Neuronal stem cell (in vitro differentiated cells): Measurements from ENCODE around the gene RYR1.
"Not testable (repeated sequence)": the region's sequence is repeated elsewhere in the genome, so short reads cannot be mapped to it uniquely, and the experiment has no call there.

ENCODE experiments used
- DNase-seq: peaks from one replicate; pipeline ENCODE4 v3.0.0-alpha.2; 2013; ENCODE audit warnings: low spot score
- H2AFZ ChIP-seq: one replicate; pipeline ENCODE4 v1.6.1; 2013; ENCODE audit warnings: mild to moderate bottlenecking, low read length, inconsistent platforms
- H2AK5ac ChIP-seq: 2 replicates; pipeline ENCODE4 v1.6.1; 2013; ENCODE audit warnings: low read depth, mild to moderate bottlenecking, inconsistent platforms, low read length, moderate library complexity, mixed read lengths
- H2BK120ac ChIP-seq: 2 replicates; pipeline ENCODE4 v1.6.1; 2013; ENCODE audit warnings: low read depth, mild to moderate bottlenecking, inconsistent platforms, low read length, moderate library complexity, mixed read lengths
- H2BK12ac ChIP-seq: one replicate; pipeline ENCODE4 v1.6.1; 2013; ENCODE audit warnings: low read length, inconsistent platforms
- H2BK15ac ChIP-seq: 2 replicates; pipeline ENCODE4 v1.6.1; 2013; ENCODE audit warnings: mild to moderate bottlenecking, low read length, inconsistent platforms, mixed read lengths
- H2BK5ac ChIP-seq: one replicate; pipeline ENCODE4 v1.6.1; 2013; ENCODE audit warnings: inconsistent platforms, mild to moderate bottlenecking, low read length, moderate library complexity
- H3K14ac ChIP-seq: one replicate; pipeline ENCODE4 v1.6.1; 2013; ENCODE audit warnings: low read length, inconsistent platforms
- H3K18ac ChIP-seq: 2 replicates; pipeline ENCODE4 v1.6.1; 2013; ENCODE audit warnings: low read length, inconsistent platforms
- H3K23ac ChIP-seq: 2 replicates; pipeline ENCODE4 v1.6.1; 2013; ENCODE audit warnings: low read depth, mild to moderate bottlenecking, mixed read lengths, low read length, inconsistent platforms; ENCODE audit not compliant: poor library complexity
- H3K27ac ChIP-seq: replicated peaks from 3 replicates; pipeline ENCODE4 v1.5.1; 2013; ENCODE audit warnings: low read length, inconsistent platforms
- H3K27me3 ChIP-seq, 3 experiments: 2 replicates each; pipeline ENCODE4 v1.6.1; 2013; ENCODE audit warnings: low read length in 3 of 3, mild to moderate bottlenecking in 2 of 3, inconsistent platforms in 1 of 3, low read depth in 1 of 3, mixed read lengths in 1 of 3, moderate library complexity in 1 of 3; ENCODE audit not compliant: control insufficient read depth in 3 of 3, insufficient read depth in 3 of 3
- H3K36me3 ChIP-seq, 2 donors: replicated peaks in 1 of 2; 2 replicates each; pipeline ENCODE4 v1.6.1; 2013; ENCODE audit warnings: low read length in 2 of 2; ENCODE audit not compliant: control insufficient read depth in 2 of 2, insufficient read depth in 2 of 2
- H3K4ac ChIP-seq: 2 replicates; pipeline ENCODE4 v1.6.1; 2013; ENCODE audit warnings: inconsistent platforms, mild to moderate bottlenecking, low read length, moderate library complexity
- H3K4me1 ChIP-seq, 2 donors: 1 replicate in 1 of 2; 2 replicates in 1 of 2; pipeline ENCODE4 v1.6.1; 2013; ENCODE audit warnings: low read length in 2 of 2, low read depth in 1 of 2; ENCODE audit not compliant: control insufficient read depth in 2 of 2, insufficient read depth in 1 of 2
- H3K4me2 ChIP-seq: one replicate; pipeline ENCODE4 v1.6.1; 2013; ENCODE audit warnings: mild to moderate bottlenecking, low read length, inconsistent platforms; ENCODE audit not compliant: insufficient read depth, poor library complexity, severe bottlenecking
- H3K4me3 ChIP-seq, 2 donors: 2 replicates each; pipeline ENCODE4 v1.5.1; 2013; ENCODE audit warnings: low read length in 2 of 2, mild to moderate bottlenecking in 2 of 2, inconsistent platforms in 1 of 2, moderate library complexity in 1 of 2
- H3K79me1 ChIP-seq: one replicate; pipeline ENCODE4 v1.6.1; 2013; ENCODE audit warnings: low read depth, mild to moderate bottlenecking, inconsistent platforms, low read length, moderate library complexity
- H3K9ac ChIP-seq: one replicate; pipeline ENCODE4 v1.6.1; 2013; ENCODE audit warnings: mild to moderate bottlenecking, low read depth, low read length, inconsistent platforms; ENCODE audit not compliant: poor library complexity
- H3K9me3 ChIP-seq, 2 donors: replicated peaks in 1 of 2; 2 replicates each; pipeline versions ENCODE3 to v1.6.1; 2013; ENCODE audit warnings: low read length in 2 of 2, mild to moderate bottlenecking in 2 of 2, inconsistent platforms in 1 of 2, low read depth in 1 of 2, mixed read lengths in 1 of 2, moderate library complexity in 1 of 2; ENCODE audit not compliant: control insufficient read depth in 2 of 2, insufficient read depth in 1 of 2
- H4K8ac ChIP-seq: one replicate; pipeline ENCODE4 v1.6.1; 2013; ENCODE audit warnings: low read depth, mild to moderate bottlenecking, inconsistent platforms, low read length, moderate library complexity
- H4K91ac ChIP-seq: one replicate; pipeline ENCODE4 v1.6.1; 2013; ENCODE audit warnings: low read length, low read depth, mild to moderate bottlenecking, inconsistent platforms; ENCODE audit not compliant: poor library complexity
- WGBS, 2 donors: extraction: QIAGEN DNeasy Blood & Tissue Kit; methylation state at CpG; one replicate each; pipeline ENCODE4 v1.1.7; 2013; ENCODE audit warnings: missing lambda C conversion rate in 2 of 2, mixed read lengths in 1 of 2; ENCODE audit not compliant: insufficient read length in 2 of 2, insufficient replicate concordance in 1 of 2; ENCODE audit errors: extremely low coverage in 2 of 2; 5-methylcytosine and 5-hydroxymethylcytosine counted together

RYR1 gene

DNA sequence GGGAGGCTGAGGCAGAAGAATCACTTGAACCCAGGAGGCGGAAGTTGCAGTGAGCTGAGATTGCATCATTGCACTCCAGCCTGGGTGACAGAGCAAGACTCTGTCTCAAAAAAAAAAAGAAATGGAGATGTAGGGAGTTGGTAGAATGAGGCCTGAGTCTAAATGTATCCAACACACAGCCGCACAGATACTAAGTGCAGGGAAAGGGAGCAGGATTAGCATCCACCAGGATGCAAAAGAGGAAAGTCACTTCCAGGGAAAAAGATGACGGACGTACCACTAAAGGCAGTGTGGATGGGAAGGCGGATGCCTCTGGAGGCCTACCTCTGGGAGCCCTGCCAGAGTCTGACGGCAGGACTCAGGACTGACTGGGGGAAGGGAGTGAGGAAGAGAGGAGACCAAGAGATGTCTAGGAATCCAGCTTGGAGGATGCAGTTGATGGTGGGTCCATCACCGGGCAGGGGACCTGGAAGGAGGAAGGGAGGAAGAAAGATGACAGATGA, 23.8 kb upstream of the RYR1 start:
- peaks cover 0 to 9% of the 10 kb centered on the region in 2 donors for H3K36me3 ChIP-seq
- no peak overlapping the region for H2BK12ac ChIP-seq
- no CpG with 5 or more reads among the region's 7 CpGs for WGBS, 2 donors
- H3K27me3 ChIP-seq: no peaks in the 10 kb centered on the region
- no peak overlapping the region for H3K9ac ChIP-seq
- H2BK5ac ChIP-seq: no peak overlapping the region
- no peak overlapping the region for H3K18ac ChIP-seq
- no peak overlapping the region for H3K4me3 ChIP-seq
- no peak overlapping the region for H2BK15ac ChIP-seq
- no peak overlapping the region for H4K8ac ChIP-seq
- H3K9me3 ChIP-seq: no peaks in the 10 kb centered on the region
- no peak overlapping the region for H4K91ac ChIP-seq
- H3K4me2 ChIP-seq: no peak overlapping the region
- DNase-seq: no peak
- H3K14ac ChIP-seq: no peak overlapping the region
- H3K79me1 ChIP-seq: no peaks in the 10 kb centered on the region
- H3K23ac ChIP-seq: no peak overlapping the region
- no peak overlapping the region for H3K4ac ChIP-seq
- no peak overlapping the region for H2AK5ac ChIP-seq
- no peak overlapping the region for H3K27ac ChIP-seq
- H3K4me1 ChIP-seq: no peaks in the 10 kb centered on the region
- H2BK120ac ChIP-seq: no peak overlapping the region
- H2AFZ ChIP-seq: no peak overlapping the region

DNA sequence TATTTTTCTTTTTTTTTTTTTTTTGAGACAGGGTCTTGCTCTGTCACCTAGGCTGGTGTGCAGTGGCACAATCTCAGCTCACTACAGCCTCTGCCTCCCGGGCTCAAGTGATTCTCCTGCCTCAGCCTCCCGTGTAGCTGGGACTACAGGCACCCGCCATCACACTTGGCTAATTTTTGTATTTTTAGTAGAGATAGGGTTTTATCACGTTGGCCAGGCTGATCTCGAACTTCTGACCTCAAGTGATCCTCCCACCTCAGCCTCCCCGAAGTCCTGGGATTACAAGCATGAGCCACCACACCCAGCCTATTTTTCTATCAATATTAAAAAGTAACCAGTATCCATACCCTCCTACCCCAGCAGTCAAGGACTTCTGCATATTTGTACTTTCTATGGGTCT, 23.1 kb upstream of the RYR1 start:
- H3K4me2 ChIP-seq, H2BK12ac ChIP-seq, H3K9ac ChIP-seq, H2AFZ ChIP-seq, H4K8ac ChIP-seq, H4K91ac ChIP-seq, H3K4me1 ChIP-seq, H3K4ac ChIP-seq, DNase-seq, H2BK5ac ChIP-seq, H3K14ac ChIP-seq, H2BK15ac ChIP-seq, H3K4me3 ChIP-seq, H3K79me1 ChIP-seq, H3K27ac ChIP-seq, H2BK120ac ChIP-seq, H2AK5ac ChIP-seq, H3K18ac ChIP-seq, H3K27me3 ChIP-seq, H3K36me3 ChIP-seq, H3K23ac ChIP-seq, H3K9me3 ChIP-seq: not testable (repeated sequence)
- WGBS, 2 donors: no CpG with 5 or more reads among the region's 6 CpGs

DNA sequence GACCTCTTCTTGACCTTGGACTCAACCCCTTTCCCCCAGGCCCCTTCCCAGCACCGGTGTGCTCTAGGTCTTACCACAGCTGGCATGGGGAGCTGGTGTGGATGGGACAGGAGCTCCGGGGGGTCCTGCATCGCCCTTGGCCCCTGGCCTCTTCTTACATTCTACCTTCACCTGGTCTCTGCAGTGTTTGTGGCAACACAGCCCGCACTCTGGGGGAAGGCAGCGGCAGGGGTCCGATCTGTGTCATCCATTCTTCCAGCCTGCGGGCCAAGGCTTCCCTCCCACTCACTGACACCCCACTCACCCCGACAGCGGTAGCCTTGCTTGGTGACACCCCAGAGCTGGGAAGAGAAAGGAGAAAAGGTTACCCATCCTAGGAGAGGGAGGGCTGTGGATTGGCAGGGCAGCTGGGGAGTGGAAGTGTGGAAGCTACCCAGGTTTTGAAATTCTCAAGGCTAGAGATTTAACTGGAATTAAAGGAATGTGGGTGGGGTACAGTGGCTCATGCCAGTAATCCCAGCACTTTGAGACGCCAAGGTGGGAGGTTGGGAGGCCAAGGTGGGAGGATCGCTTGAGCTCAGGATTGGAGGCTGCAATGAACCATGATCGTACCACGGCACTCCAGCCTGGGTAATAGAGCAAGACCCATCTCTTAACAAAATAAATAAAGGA, 22.3 kb upstream of the RYR1 start:
- no peak overlapping the region for H4K8ac ChIP-seq
- no peak overlapping the region for H3K14ac ChIP-seq
- no peak overlapping the region for H3K4me3 ChIP-seq
- peaks cover 0 to 6% of the 10 kb centered on the region in 2 donors for H3K36me3 ChIP-seq
- no peak overlapping the region for H2BK120ac ChIP-seq
- H2BK15ac ChIP-seq: peak overlapping the region; percentile 7
- DNase-seq: no peak
- H3K79me1 ChIP-seq: no peaks in the 10 kb centered on the region
- no peak overlapping the region for H2BK5ac ChIP-seq
- H3K4ac ChIP-seq: no peak overlapping the region
- H3K9ac ChIP-seq: no peak overlapping the region
- no CpG with 5 or more reads among the region's 13 CpGs for WGBS, 2 donors
- peak overlapping the region; percentile 29 for H3K23ac ChIP-seq
- H2AK5ac ChIP-seq: peak overlapping the region; percentile 9
- no peak overlapping the region for H2BK12ac ChIP-seq
- H3K9me3 ChIP-seq: no peaks in the 10 kb centered on the region
- H3K4me2 ChIP-seq: no peak overlapping the region
- H4K91ac ChIP-seq: no peak overlapping the region
- no peak overlapping the region for H3K27ac ChIP-seq
- no peak overlapping the region for H3K18ac ChIP-seq
- no peaks in the 10 kb centered on the region for H3K4me1 ChIP-seq
- H3K27me3 ChIP-seq: no peaks in the 10 kb centered on the region
- H2AFZ ChIP-seq: no peak overlapping the region

DNA sequence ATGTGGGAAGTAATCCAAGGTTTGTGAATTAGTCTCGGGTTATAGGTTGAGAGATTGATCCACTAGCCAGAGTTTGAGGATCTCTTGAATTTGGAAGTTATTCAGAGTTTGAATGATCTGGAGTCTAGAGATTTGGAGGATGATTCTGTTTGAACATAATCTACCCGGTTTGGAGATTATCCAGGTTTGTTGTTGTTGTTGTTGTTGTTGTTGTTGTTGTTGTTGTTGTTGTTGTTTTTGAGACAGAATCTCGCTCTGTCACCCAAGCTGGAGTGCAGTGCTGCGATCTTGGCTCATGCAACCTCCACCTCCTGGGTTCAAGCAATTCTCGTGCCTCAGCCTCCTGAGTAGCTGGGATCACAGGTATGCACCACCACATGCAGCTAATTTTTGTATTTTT, 21.6 kb upstream of the RYR1 start:
- not testable (repeated sequence) for H2BK5ac ChIP-seq, H2BK120ac ChIP-seq, H3K18ac ChIP-seq, H2AK5ac ChIP-seq, H3K4me3 ChIP-seq, H3K4me1 ChIP-seq, H3K14ac ChIP-seq, H2BK12ac ChIP-seq, DNase-seq, H3K4ac ChIP-seq, H3K27ac ChIP-seq, H3K27me3 ChIP-seq, H3K4me2 ChIP-seq, H3K9ac ChIP-seq, H4K8ac ChIP-seq, H3K9me3 ChIP-seq, H3K79me1 ChIP-seq, H2BK15ac ChIP-seq, H3K36me3 ChIP-seq, H2AFZ ChIP-seq, H4K91ac ChIP-seq, H3K23ac ChIP-seq
- no CpG with 5 or more reads among the region's 5 CpGs for WGBS, 2 donors
